ENCODE data around the gene FCHSD1. TPM values are rescaled to one million over a fixed set of nuclear protein-coding genes. Genes with fewer than 3 reads are reported as not detected.
"Not testable (repeated sequence)": the region's sequence is repeated elsewhere in the genome, so short reads cannot be mapped to it uniquely, and the experiment has no call there.

Gene FCHSD1
- total and polyA plus RNA-seq, 2 donors (not counting 3 experiments of a cell fraction or from before 2014, with no cell fraction given) = 35.1 to 37.0 TPM

- Histone ChIP-seq H3K9me1 (replicated peaks; ENCODE audit: control insufficient read depth, extremely low read depth, insufficient read depth, low read length) (no peaks in the 10 kb centered on the region), H3K4me3 (replicated peaks in 1 of 3; ENCODE audit: insufficient read depth in 1 of 3, low read depth in 1 of 3, low read length in 3 of 3) (no peak overlapping the region), H3K79me2 (ENCODE audit: control insufficient read depth, insufficient read depth, low read length) (peaks cover 72% of the 10 kb centered on the region), H2AFZ (ENCODE audit: low read depth, low read length) (no peak overlapping the region), H3K27me3 (ENCODE audit: control insufficient read depth in 2 of 2, insufficient read depth in 2 of 2, low read length in 2 of 2) (no peaks in the 10 kb centered on the region), H3K4me2 (ENCODE audit: insufficient read depth, low read length) (no peak overlapping the region), H3K9me3 (replicated peaks; ENCODE audit: control insufficient read depth, insufficient read depth, low read length) (no peaks in the 10 kb centered on the region), H3K27ac (ENCODE audit: insufficient read depth, low read depth, low read length) (no peak overlapping the region), H4K20me1 (replicated peaks; ENCODE audit: control insufficient read depth, extremely low read depth, insufficient read depth, low read length) (no peaks in the 10 kb centered on the region), H3K9ac (replicated peaks; ENCODE audit: extremely low read depth, insufficient read depth, low read length) (no peak overlapping the region), H3K4me1 (ENCODE audit: control insufficient read depth, extremely low read depth, insufficient read depth, low read length) (peaks cover 4% of the 10 kb centered on the region), H3K36me3 (ENCODE audit: control insufficient read depth in 2 of 2, extremely low read depth in 1 of 2, insufficient read depth in 2 of 2, low read length in 2 of 2) (no peaks in the 10 kb centered on the region)
- FAIRE-seq (no peak), DNase-seq (ENCODE audit: low read depth, low spot score) (no peak)
- intact Hi-C loops (cut with micrococcal nuclease) = no loop called here
- TF ChIP-seq JUN (IDR thresholded peaks at IDR 0.05; ENCODE audit: borderline replicate concordance, insufficient read depth, insufficient read length, low read depth) (no peak), FOS (IDR thresholded peaks at IDR 0.05; ENCODE audit: borderline replicate concordance, insufficient read depth, low read length) (no peak), CTCF (IDR thresholded peaks at IDR 0.05; ENCODE audit: extremely low read depth in 1 of 2, insufficient read depth in 1 of 2, low read depth in 1 of 2, low read length in 2 of 2) (no peak), GATA2 (IDR thresholded peaks at IDR 0.05; ENCODE audit: insufficient read depth, insufficient read length, low read depth, low read length) (no peak), EZH2 (IDR thresholded peaks at IDR 0.05; ENCODE audit: borderline replicate concordance, low read depth, low read length, severe bottlenecking) (no peak)
- ChIA-PET CTCF (interaction anchor here (1.3 kb wide), 1 partner anchor 19 kb away, joined by 7 read pairs; no protein-coding TSS in a partner anchor), POLR2A (no interaction called here)
- BruUV-seq (replicated peaks) = no TSS peak
- dilution Hi-C loops (cut with MboI; ENCODE audit: extremely low pct_ligation_motif_present, low sequenced_read_pairs) = no loop called here
Observed at GRCh38 chr5:141611289-141611688, 39.9 kb downstream of the FCHSD1 start.

GRCh38 chr5:141609921-141610320 is 41.3 kb downstream of the FCHSD1 start:
- H3K27ac ChIP-seq (ENCODE audit: insufficient read depth, low read depth, low read length); H2AFZ ChIP-seq (ENCODE audit: low read depth, low read length); BruUV-seq (replicated peaks); H3K9me1 ChIP-seq (replicated peaks; ENCODE audit: control insufficient read depth, extremely low read depth, insufficient read depth, low read length); FAIRE-seq; H3K4me2 ChIP-seq (ENCODE audit: insufficient read depth, low read length); H3K9me3 ChIP-seq (replicated peaks; ENCODE audit: control insufficient read depth, insufficient read depth, low read length); POLR2A ChIA-PET; H3K9ac ChIP-seq (replicated peaks; ENCODE audit: extremely low read depth, insufficient read depth, low read length); intact Hi-C loops (cut with micrococcal nuclease); dilution Hi-C loops (cut with MboI; ENCODE audit: extremely low pct_ligation_motif_present, low sequenced_read_pairs); H3K27me3 ChIP-seq (ENCODE audit: control insufficient read depth in 2 of 2, insufficient read depth in 2 of 2, low read length in 2 of 2); H4K20me1 ChIP-seq (replicated peaks; ENCODE audit: control insufficient read depth, extremely low read depth, insufficient read depth, low read length); H3K36me3 ChIP-seq (ENCODE audit: control insufficient read depth in 2 of 2, extremely low read depth in 1 of 2, insufficient read depth in 2 of 2, low read length in 2 of 2); H3K4me3 ChIP-seq (replicated peaks in 1 of 3; ENCODE audit: insufficient read depth in 1 of 3, low read depth in 1 of 3, low read length in 3 of 3); DNase-seq (ENCODE audit: low read depth, low spot score): not testable (repeated sequence)
- CTCF ChIA-PET = interaction anchor here (5.7 to 9.0 kb wide), 2 partner anchors 9 to 17 kb away, joined by 78 to 114 read pairs; partner anchors contain the start of gene DIAPH1
- Histone ChIP-seq H3K4me1 (ENCODE audit: control insufficient read depth, extremely low read depth, insufficient read depth, low read length) (peaks cover 16% of the 10 kb centered on the region), H3K79me2 (ENCODE audit: control insufficient read depth, insufficient read depth, low read length) (peaks cover 64% of the 10 kb centered on the region)

Data from endothelial cell of umbilical vein (primary cell).